ENCODE results near the gene TF.

Gene TF

GRCh38 chr3:133782454-133782853 is 36.3 kb downstream of the TF start:
- no peak overlapping the region for H3K27ac ChIP-seq (ENCODE audit: low read depth, low read length, severe bottlenecking)
- H3K4me3 ChIP-seq (ENCODE audit: extremely low read depth, insufficient read depth, low read length, poor library complexity, severe bottlenecking): no peak overlapping the region
- H3K36me3 ChIP-seq (ENCODE audit: control insufficient read depth, insufficient read depth, low read length): no peaks in the 10 kb centered on the region
- no peaks in the 10 kb centered on the region for H3K4me1 ChIP-seq (ENCODE audit: control insufficient read depth, insufficient read depth, low read length, poor library complexity, severe bottlenecking)
- no peaks in the 10 kb centered on the region for H3K9me3 ChIP-seq (ENCODE audit: control insufficient read depth, low read length)
- WGBS, 2 experiments (ENCODE audit: insufficient coverage in 2 of 2): 100% methylated on average over 1 of the region's 2 CpGs; no CpG with 5 or more reads in 1 of the 2 experiments

GRCh38 chr3:133783762-133784161 is 37.6 kb downstream of the TF start:
- H3K9me3 ChIP-seq (ENCODE audit: control insufficient read depth, low read length): peaks cover under 1% of the 10 kb centered on the region
- no peaks in the 10 kb centered on the region for H3K36me3 ChIP-seq (ENCODE audit: control insufficient read depth, insufficient read depth, low read length)
- no peak overlapping the region for H3K4me3 ChIP-seq (ENCODE audit: extremely low read depth, insufficient read depth, low read length, poor library complexity, severe bottlenecking)
- H3K4me1 ChIP-seq (ENCODE audit: control insufficient read depth, insufficient read depth, low read length, poor library complexity, severe bottlenecking): no peaks in the 10 kb centered on the region
- 93 to 94% methylated on average over 27 to 32 of the region's 32 CpGs for WGBS, 2 experiments (ENCODE audit: insufficient coverage in 2 of 2)
- H3K27ac ChIP-seq (ENCODE audit: low read depth, low read length, severe bottlenecking): no peak overlapping the region

- Histone ChIP-seq H3K4me1 (ENCODE audit: control insufficient read depth, insufficient read depth, low read length, poor library complexity, severe bottlenecking) (no peaks in the 10 kb centered on the region), H3K36me3 (ENCODE audit: control insufficient read depth, insufficient read depth, low read length) (no peaks in the 10 kb centered on the region), H3K9me3 (ENCODE audit: control insufficient read depth, low read length) (peaks cover 26% of the 10 kb centered on the region), H3K4me3 (ENCODE audit: extremely low read depth, insufficient read depth, low read length, poor library complexity, severe bottlenecking) (no peak overlapping the region), H3K27ac (ENCODE audit: low read depth, low read length, severe bottlenecking) (no peak overlapping the region)
- 57% methylated on average over 1 of the region's 2 CpGs; no CpG with 5 or more reads in 1 of the 2 experiments for WGBS, 2 experiments (ENCODE audit: insufficient coverage in 2 of 2)
These were observed 41.8 kb downstream of the TF start for GRCh38 chr3:133788024-133788423.

GRCh38 chr3:133792171-133792763 is 46.1 kb downstream of the TF start:
- H3K27ac ChIP-seq (ENCODE audit: low read depth, low read length, severe bottlenecking): no peak overlapping the region
- WGBS, 2 experiments (ENCODE audit: insufficient coverage in 2 of 2): 44 to 52% methylated on average over 6 of the region's 9 CpGs
- H3K4me1 ChIP-seq (ENCODE audit: control insufficient read depth, insufficient read depth, low read length, poor library complexity, severe bottlenecking): no peaks in the 10 kb centered on the region
- H3K9me3 ChIP-seq (ENCODE audit: control insufficient read depth, low read length): peaks cover 39% of the 10 kb centered on the region
- H3K36me3 ChIP-seq (ENCODE audit: control insufficient read depth, insufficient read depth, low read length): no peaks in the 10 kb centered on the region
- no peak overlapping the region for H3K4me3 ChIP-seq (ENCODE audit: extremely low read depth, insufficient read depth, low read length, poor library complexity, severe bottlenecking)

GRCh38 chr3:133797396-133798105 is 51.4 kb downstream of the TF start:
- H3K4me3 ChIP-seq (ENCODE audit: extremely low read depth, insufficient read depth, low read length, poor library complexity, severe bottlenecking): no peak overlapping the region
- no peaks in the 10 kb centered on the region for H3K4me1 ChIP-seq (ENCODE audit: control insufficient read depth, insufficient read depth, low read length, poor library complexity, severe bottlenecking)
- H3K9me3 ChIP-seq (ENCODE audit: control insufficient read depth, low read length): peaks cover 17% of the 10 kb centered on the region
- 91 to 95% methylated on average over 3 of the region's 3 CpGs for WGBS, 2 experiments (ENCODE audit: insufficient coverage in 2 of 2)
- no peak overlapping the region for H3K27ac ChIP-seq (ENCODE audit: low read depth, low read length, severe bottlenecking)
- H3K36me3 ChIP-seq (ENCODE audit: control insufficient read depth, insufficient read depth, low read length): no peaks in the 10 kb centered on the region

- Histone ChIP-seq H3K4me3 (ENCODE audit: extremely low read depth, insufficient read depth, low read length, poor library complexity, severe bottlenecking) (no peak overlapping the region), H3K36me3 (ENCODE audit: control insufficient read depth, insufficient read depth, low read length) (no peaks in the 10 kb centered on the region), H3K27ac (ENCODE audit: low read depth, low read length, severe bottlenecking) (no peak overlapping the region), H3K9me3 (ENCODE audit: control insufficient read depth, low read length) (peaks cover 4% of the 10 kb centered on the region), H3K4me1 (ENCODE audit: control insufficient read depth, insufficient read depth, low read length, poor library complexity, severe bottlenecking) (no peaks in the 10 kb centered on the region)
- WGBS, 2 experiments (ENCODE audit: insufficient coverage in 2 of 2): 79 to 87% methylated on average over 5 to 6 of the region's 7 CpGs
These were observed 53.8 kb downstream of the TF start for GRCh38 chr3:133799794-133800585.

- Histone ChIP-seq H3K9me3 (ENCODE audit: control insufficient read depth, low read length) (no peaks in the 10 kb centered on the region), H3K4me3 (ENCODE audit: extremely low read depth, insufficient read depth, low read length, poor library complexity, severe bottlenecking) (no peak overlapping the region), H3K27ac (ENCODE audit: low read depth, low read length, severe bottlenecking) (no peak overlapping the region), H3K4me1 (ENCODE audit: control insufficient read depth, insufficient read depth, low read length, poor library complexity, severe bottlenecking) (no peaks in the 10 kb centered on the region), H3K36me3 (ENCODE audit: control insufficient read depth, insufficient read depth, low read length) (peaks cover 15% of the 10 kb centered on the region)
- WGBS, 2 experiments (ENCODE audit: insufficient coverage in 2 of 2): 75 to 94% methylated on average over 3 to 4 of the region's 5 CpGs
These were observed 57.3 kb downstream of the TF start for GRCh38 chr3:133803469-133803868.

- H3K4me1 ChIP-seq (ENCODE audit: control insufficient read depth, insufficient read depth, low read length, poor library complexity, severe bottlenecking): no peaks in the 10 kb centered on the region
- H3K4me3 ChIP-seq (ENCODE audit: extremely low read depth, insufficient read depth, low read length, poor library complexity, severe bottlenecking): no peak overlapping the region
- H3K9me3 ChIP-seq (ENCODE audit: control insufficient read depth, low read length): no peaks in the 10 kb centered on the region
- 85 to 94% methylated on average over 4 of the region's 4 CpGs for WGBS, 2 experiments (ENCODE audit: insufficient coverage in 2 of 2)
- H3K27ac ChIP-seq (ENCODE audit: low read depth, low read length, severe bottlenecking): no peak overlapping the region
- peaks cover 25% of the 10 kb centered on the region for H3K36me3 ChIP-seq (ENCODE audit: control insufficient read depth, insufficient read depth, low read length)
These were observed 58.7 kb downstream of the TF start for GRCh38 chr3:133804896-133805295.

- peak overlapping the region; percentile 90 for H3K4me3 ChIP-seq (ENCODE audit: extremely low read depth, insufficient read depth, low read length, poor library complexity, severe bottlenecking)
- H3K9me3 ChIP-seq (ENCODE audit: control insufficient read depth, low read length): no peaks in the 10 kb centered on the region
- WGBS, 2 experiments (ENCODE audit: insufficient coverage in 2 of 2): 32 to 40% methylated on average over 5 to 11 of the region's 15 CpGs
These were observed 59.1 kb downstream of the TF start for GRCh38 chr3:133805384-133805701.

GRCh38 chr3:133805702-133806475 is 59.7 kb downstream of the TF start, which contains the start of gene SRPRB:
Gene SRPRB, plus strand, starts transcription at chr3:133805815. Its CDS starts 34 bp downstream, at chr3:133805849.
- H3K4me1 ChIP-seq (ENCODE audit: control insufficient read depth, insufficient read depth, low read length, poor library complexity, severe bottlenecking): no peaks in the 10 kb centered on the region
- WGBS, 2 experiments (ENCODE audit: insufficient coverage in 2 of 2): 1% methylated on average over 39 to 41 of the region's 53 CpGs
- no peaks in the 10 kb centered on the region for H3K9me3 ChIP-seq (ENCODE audit: control insufficient read depth, low read length)
- peak within 1 kb of the TSS; percentile 90 for H3K4me3 ChIP-seq (ENCODE audit: extremely low read depth, insufficient read depth, low read length, poor library complexity, severe bottlenecking)
- peaks cover 35% of the 10 kb centered on the region for H3K36me3 ChIP-seq (ENCODE audit: control insufficient read depth, insufficient read depth, low read length)
- H3K27ac ChIP-seq (ENCODE audit: low read depth, low read length, severe bottlenecking): peak within 1 kb of the TSS; percentile 59

More at GRCh38 chr3:133805384-133805701, 59.1 kb downstream of the TF start:
- H3K27ac ChIP-seq (ENCODE audit: low read depth, low read length, severe bottlenecking): no peak overlapping the region
- H3K36me3 ChIP-seq (ENCODE audit: control insufficient read depth, insufficient read depth, low read length): peaks cover 29% of the 10 kb centered on the region
- no peaks in the 10 kb centered on the region for H3K4me1 ChIP-seq (ENCODE audit: control insufficient read depth, insufficient read depth, low read length, poor library complexity, severe bottlenecking)
